GF-D8 (cell line): ENCODE results near the gene ELL2.
"Not testable (repeated sequence)": the region's sequence is repeated elsewhere in the genome, so short reads cannot be mapped to it uniquely, and the experiment has no call there.

Experiments used
- DNase-seq: peaks from one replicate; lab custom pipeline; 2025; lab: John Stamatoyannopoulos, UW

ELL2 gene

DNA sequence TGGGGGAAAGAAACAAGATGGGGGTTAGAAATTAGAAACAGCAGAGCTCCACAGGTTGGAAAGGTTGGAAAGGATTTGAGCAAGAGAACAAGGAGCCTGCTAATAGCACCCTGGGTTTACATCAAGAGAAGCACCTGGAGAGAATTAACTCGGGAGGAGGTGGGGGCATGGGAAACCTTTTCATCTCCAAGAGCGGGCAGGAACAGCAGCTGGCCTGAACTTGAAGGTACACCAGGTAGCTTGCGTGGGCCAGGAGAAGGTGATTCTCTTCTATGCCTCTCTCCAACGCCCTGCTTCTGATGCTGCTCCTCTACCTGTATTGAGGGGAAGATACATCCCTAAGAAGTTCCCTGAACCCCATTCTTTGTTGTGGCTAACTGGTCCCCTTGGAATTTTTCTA lies 102.0 kb downstream of the ELL2 start:
- no peak for DNase-seq

DNA sequence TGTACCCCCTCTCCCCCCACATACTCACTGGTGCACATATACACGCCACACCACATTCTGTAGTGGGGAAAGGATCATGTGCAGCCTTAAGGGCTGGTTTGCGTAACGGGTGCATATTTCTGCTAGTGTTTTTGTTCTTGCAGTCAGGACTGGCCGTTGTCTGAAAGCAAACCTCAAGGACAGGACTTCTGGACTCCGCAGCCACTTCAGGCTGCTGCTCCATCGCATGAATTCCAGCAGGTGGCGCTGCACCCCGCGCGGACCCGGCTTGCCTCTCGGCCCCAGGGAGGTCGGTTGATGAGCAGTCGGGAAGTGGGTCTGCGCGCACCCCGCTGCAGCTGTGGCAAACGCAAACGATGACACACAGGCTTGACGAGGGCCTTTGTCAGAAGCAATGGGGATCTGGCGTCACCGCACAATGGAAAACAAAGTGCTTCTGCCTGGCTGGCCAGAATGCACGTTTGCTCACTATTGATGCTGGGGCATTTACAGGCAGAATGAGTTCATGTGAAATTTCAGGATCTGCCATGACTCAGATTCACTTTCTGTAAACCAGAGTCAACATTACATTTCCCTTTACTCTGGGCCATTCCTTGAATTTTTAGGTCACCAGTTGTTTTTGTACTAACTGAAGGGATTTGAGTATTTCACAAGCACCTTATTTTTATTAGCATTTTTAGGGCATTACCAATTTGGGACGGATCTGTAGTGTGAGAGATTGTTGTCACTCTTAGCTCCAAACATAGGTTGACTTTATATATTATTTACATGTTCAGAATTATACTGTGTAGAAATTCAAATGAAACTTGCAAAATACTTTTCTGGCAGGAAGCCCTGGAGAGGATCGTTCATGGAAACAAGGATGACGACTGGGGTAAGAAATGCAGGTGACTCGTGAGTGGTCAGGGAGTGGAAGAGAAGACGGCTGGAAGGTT lies 102.7 kb downstream of the ELL2 start:
- no peak for DNase-seq

DNA sequence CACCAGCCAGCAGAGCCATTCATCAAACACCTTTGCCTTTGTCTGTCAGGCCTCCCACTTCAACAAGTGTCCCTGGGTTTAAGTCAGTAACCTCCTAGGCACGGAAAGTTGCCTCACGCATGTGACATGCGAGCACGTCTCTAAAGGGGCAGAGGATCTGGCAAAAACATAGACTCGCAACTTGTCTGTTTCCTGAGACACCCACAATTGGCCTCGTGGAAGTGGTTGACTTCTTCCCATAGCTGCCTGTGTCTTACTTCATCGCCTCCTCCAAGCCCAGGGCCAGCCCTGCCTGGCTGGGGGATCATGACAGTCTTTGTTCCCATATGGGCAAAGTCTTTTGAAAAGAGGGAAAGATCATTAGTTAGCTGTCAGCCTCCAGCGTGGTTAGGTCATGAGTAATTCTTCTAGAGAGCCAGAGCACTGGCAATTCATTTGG lies 103.6 kb downstream of the ELL2 start:
- DNase-seq, result no peak

DNA sequence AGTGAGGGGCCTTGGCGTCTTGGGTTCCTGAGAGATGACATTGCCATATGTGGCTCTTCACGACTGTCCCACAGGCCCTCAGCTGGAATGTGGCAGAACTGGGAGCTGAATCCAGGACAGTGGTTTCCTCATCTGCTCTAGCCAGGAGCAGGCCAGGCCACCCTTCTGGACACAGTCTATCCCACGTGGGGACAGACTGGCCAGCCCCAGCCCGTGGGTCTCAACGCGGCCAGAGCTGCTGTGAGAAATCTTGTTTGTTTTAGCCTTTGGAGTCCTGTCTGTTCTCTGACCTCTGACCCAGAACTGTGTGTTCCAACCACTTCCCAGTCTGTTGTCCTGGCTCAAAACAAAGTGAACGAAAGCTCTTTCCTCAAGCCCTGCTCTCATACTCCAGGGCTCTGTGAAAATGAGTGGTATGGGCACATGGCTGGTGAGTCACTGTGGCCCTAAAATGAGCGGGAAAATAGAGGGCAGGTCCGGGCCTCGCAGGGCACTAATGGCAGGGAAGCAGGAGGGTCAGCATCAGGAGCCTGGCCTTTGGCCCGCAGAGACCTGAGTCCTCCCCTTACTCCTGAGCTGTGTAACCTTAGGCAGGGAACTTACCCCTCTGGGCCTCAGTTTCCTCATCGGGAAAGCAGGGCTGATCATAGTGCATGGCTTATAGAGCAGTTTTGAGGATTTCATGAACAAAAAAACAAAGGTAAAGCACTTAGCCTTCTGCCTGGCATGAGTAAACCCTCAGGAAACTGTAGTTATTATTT lies 104.3 kb downstream of the ELL2 start:
- no peak for DNase-seq

DNA sequence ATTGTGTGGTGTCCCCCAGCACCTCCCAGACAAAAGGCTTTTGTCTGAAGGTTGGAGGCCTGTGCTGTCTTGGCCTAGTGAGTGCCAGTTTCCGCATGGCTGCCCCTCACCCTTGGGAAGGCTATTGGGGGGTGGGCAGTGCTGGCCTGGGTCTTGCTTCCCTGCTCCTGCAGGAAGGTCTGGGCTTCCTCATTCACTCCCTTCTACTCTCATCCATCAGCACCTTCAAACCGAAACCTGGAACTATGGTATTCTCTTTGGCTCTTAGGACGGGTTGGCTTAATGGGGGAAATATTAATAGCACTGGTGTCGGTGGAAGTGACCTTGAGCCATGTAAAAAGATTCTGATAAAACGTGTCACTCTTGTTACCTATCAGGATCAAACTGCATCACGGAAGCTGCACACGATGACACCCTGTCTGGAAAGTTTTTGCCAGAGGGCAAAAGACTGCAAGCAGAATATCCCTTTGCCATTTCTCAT lies 105.1 kb downstream of the ELL2 start:
- no peak for DNase-seq

DNA sequence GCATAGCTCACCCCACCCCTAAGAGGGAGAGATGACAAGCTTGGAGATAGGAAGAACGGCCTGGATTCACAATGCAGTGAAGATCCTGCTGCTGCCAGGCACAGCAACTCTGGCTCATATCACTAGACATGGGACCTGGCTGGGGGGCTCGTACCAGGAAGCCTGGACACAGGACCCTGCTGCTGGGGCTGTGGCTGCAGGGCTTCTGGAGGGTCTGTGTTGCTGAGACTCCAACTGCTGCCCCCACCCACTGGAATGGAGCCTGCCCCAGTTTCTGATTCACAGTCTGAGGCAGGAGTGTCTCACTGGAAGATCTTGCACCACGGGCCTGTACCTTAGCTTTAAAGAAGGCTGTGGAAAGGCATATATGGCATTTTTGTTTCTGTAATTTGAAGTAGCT lies 108.2 kb downstream of the ELL2 start:
- DNase-seq, result no peak

DNA sequence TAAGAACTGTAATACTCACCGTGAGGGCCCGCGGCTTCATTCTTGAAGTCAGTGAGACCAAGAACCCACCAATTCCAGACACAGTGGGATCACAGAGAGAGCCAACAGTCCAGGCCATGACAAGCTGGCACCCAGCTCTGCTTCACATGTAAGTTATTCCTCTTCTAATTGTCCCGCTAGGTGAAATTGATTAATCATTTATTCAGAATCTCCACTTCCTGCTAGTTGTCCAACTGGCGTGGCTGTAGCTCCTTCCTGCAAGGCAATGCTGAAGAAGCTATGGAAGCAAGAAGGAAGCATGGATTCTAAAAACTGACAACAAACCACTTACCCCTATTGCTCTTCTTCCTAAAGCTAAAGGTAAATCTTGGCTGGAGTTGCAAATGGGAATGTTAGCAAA lies 109.1 kb downstream of the ELL2 start:
- no peak for DNase-seq

DNA sequence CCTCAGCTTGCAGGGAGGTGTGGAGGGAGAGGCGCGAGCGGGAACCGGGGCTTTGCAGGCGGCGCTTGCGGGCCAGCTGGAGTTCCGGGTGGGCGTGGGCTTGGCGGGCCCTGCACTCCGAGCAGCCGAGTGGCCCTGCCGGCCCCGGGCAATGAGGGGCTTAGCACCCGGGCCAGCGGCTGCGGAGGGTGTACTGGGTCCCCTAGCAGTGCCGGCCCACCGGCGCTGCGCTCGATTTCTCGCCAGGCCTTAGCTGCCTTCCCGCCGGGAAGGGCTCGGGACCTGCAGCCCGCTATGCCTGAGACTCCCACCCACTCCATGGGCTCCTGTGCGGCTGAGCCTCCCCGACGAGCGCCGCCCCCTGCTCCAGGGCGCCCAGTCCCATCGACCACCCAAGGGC lies 110.5 kb downstream of the ELL2 start:
- DNase-seq, result not testable (repeated sequence)

DNA sequence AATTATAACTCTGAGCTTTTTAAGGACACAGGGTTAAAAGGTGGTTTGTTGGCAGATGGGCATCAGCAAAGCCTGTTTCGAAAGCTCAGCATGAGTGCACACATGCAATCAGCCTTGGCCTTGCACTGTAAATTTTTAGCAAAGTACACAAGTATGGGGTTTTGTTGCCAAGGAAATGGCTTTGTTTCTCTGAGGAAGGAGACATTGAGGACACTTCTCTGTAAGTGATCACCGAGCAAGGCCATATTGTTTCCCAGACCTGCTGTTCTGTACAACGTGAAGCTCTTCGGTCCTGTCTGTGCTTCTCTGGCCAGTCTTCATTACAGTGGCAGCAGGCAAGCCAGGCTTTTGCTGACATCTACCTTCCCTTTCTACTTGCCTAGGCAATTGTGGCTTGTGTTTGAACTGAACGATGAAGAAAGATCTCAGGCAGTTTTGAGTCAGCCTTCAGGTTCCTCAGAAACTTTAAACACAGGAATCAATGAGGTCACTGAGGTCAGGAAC lies 111.2 kb downstream of the ELL2 start:
- DNase-seq, result no peak

DNA sequence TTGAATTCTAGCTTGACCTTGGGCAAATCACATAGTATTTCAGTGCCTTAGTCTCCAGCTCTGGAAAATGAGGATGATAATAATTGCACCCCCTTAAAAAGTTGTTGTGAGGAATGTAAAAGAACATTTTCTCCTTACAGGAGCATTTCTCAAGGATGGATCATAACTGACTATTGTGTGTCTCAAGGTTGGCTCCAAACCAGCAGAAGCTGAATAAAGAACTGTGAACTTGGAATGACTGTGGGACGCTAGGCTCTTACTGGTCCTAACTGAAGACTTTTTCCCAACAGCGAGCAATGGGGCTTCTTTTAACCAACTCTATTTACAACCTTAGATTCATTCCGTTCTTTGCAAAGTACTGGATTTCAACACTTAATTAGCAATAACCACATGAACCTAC lies 113.0 kb downstream of the ELL2 start:
- DNase-seq, result no peak

DNA sequence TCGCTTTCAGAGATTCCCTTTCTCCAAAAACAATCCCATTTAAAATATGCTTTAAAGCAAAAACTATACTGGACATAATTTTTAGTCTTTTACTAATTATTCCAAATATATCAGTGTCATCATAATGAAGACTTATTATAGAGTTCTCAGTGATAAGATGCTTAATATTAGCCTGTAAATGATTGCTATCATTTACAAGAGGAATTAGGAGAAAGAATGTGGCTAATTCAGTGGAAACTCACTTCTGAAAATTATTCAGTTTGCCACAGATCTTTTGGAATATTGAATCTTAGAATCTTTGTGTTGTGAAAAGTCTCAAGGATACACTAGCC lies 114.4 kb downstream of the ELL2 start:
- DNase-seq, result no peak

DNA sequence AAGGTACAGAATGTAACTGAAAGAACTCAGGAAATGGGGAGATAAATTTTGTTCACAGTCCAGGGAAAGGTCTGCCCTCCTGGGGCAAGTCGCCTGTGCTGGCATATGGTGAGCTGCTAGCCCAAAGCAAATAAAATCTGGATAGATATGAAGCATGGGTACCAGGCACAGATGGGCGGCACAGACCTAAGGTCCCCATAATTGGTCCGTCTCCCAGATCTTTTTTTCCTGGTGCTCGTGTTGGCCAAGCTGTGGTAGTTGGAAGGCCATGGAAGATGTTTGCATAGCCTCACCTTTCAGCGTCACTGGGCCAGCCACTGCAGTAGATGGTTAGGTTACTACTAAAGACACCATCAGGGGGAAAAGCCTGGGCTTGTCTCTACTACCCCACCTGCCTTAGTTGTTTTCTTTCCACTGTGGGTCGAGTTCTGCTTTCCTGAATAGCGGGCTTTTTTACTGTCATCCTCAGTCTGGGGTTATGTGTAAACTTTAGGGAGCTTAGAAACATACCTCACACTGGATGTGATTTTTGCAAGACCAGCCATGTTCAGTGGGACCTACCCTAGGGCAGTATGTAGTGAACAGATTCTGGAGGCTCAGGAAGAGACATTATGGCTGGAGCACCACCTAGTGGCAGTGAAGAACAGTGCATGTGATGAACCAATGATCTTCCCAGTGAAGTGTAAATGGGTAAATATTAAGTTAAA lies 114.9 kb downstream of the ELL2 start:
- DNase-seq, result no peak

DNA sequence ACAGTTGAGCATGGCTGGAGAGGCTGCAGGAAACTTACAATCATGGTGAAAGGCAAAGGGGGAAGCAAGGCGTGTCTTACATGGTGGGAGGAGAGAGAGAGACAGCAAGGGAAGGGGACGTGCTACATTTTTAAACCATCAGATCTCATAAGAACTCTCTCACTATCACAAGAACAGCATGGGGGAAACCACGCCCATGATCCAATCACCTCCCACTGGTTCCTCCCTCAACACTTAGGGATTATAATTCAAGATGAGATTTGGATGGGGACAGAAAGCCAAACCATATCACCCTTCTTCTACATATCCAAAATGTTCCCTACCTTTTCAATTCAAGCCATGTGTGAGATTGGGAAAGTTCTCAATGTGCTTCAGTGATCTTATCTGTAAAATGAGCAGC lies 116.3 kb downstream of the ELL2 start:
- no peak for DNase-seq

DNA sequence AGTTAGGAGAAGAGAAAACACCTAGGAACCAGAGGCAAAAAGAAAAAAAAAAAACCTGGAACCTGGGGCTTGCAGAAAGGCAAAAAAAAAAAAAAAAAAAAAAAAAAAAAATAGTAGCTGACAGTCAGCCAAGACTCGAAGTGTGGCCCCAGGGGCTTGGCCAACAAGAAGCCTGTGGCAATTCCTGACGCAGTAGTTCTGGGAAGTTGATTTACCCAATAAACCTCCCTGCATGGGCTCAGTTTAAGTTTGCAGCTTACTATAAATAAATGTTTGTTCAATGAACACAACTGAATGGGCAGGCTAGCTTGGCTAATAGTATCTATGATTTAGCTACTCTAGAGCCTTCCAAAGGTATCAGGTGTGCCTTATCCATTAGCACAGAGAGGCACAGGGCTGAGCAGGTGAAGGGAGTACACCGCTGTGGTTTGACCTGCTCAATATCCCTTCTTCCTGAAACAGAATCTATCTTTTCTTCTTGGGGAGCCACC lies 117.9 kb downstream of the ELL2 start:
- DNase-seq, result peak; percentile 54

DNA sequence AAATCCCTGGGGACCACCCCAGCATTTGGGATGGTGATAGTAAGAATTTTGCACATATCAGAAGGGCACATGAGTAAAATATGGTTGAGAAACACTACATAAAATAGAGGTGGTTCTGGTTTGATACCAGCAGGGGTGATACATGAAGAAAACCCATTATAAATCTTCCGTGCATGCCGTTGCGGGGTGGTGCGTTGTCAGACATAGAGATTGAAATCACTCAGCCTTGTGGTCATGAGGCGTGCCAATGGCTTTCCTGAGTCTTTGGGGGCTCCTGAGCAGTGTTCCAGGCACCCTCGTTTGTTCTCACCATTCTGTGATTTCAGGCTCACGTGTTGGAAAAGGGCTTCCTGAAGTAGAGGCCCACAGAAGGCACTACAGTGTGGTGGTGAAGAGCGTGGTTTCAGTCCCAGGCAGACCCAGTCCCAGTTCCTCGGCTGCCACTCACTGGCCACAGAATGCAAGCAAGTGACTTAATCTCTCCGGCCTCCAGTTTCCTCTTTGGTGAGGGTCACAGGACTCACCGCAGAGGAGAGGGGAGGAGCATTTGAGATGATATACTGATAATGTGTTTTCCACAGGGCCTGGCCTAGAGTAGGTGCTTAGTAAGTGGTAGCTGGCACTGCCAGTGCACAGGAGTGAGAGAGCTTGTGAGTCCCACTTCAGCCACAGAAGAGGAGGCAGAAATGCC lies 118.7 kb downstream of the ELL2 start:
- peak; percentile 93 for DNase-seq

DNA sequence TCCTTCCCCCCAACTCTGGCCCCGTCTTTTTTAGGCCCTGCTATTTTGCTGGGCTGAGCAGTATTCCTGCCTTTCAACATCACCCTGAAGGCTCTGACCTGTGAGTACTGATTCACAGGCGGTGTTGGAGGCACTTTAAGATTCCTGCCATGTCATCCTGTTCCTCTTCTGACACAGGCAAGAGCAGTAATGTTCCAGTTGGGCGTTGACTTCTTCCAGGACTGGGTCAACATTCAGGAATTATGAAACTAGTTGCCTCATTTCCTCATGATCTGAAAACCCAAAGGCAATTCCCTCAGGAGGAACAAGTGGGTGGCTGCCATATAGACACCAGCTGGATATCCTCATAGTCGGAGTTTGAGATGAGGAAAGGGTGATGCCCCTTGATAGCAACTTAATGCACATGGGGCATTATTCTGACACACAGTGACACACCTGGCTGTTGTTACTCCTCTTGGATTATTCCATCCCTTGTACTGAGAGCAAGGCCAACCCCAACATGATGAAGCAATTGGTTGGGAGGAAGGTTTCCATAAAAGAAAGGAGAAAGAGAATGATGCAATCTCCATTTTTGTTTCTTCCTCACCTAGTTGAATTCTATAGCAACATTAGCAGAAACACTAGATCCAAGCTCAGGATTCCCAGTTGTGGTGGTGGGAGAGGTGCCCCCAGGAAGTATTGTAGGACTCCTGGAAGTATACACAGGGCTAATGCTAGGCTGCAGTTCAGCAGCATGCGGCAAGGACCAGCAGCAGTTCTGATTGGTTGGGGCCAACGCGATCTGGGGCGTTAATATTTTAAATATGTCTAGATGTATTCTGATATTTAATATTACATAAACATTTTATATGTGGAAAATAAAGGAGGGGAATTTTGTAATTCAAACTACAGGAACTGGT lies 119.5 kb downstream of the ELL2 start:
- DNase-seq, result no peak

DNA sequence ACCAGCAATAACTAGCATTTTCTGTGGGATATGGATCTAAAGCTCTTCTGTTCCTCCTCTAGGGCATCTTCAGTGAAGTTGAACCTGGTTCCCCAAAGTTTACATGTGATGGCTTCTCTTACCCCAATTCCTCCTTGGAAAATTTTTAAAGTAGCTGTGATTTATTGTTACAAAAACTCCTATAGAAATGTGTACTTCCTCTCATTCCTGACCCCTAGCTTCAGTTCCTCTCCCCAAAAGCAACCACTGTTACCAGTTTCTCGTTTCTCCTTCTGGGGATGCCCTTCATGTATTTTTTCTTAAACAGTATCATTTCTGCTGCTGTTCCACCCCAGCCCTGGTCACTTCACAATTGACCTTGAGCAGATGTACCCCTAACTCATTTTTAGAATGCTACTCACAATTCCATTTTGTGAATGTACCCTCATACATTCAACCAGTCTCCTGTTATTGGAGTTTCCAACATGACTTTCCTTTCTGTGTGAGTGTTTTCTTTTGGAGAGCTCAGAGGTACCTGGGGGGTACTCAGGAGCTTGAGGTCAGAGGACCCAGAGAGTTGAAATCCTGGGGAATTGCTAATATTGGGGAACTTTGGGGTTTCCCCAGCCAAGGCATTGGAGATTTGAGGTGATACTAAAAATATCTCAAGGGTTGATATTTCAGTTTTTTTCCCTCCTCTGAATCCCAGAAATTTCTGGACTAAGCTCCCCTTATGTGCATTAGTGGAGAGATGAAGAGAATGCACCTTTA lies 120.5 kb downstream of the ELL2 start:
- DNase-seq, result no peak

DNA sequence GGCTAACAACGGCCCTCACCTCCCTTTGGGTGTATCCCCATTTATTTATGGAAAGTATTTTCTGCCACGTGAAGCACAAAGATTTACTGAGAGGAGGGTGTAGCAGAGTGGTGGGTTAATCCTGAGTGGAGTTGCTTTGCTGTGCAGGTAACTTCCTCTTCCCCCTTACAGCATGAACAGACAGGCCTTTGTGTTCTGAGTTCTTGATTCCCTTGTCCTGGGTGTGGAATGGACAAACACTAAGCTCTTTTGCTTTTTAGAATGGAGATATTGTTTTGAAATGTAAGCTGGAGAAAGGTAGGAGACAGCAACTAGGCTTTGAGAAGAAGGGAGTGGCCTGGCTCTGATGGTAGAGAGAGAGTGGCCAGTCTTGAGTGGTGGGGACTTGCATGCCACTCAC lies 122.0 kb downstream of the ELL2 start:
- DNase-seq, result no peak

DNA sequence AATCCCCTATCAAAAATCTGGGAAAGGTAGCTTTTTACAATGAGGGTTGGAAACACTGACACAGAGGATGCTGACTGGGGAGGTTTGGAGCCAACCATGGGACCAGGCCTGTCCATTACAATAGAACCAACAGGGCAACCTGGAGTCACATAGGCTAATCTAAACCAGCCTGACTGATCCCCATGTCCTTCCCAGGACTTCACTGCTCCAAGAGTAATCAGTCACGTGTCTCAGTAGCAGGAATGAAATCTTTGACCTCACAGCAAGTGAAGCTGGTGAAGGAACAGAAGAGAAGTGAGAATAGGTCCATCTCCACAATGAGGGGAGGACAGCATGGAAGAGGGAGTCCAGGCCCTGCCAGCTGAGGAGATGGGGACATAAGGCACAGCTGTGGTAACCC lies 123.1 kb downstream of the ELL2 start:
- DNase-seq, result no peak

DNA sequence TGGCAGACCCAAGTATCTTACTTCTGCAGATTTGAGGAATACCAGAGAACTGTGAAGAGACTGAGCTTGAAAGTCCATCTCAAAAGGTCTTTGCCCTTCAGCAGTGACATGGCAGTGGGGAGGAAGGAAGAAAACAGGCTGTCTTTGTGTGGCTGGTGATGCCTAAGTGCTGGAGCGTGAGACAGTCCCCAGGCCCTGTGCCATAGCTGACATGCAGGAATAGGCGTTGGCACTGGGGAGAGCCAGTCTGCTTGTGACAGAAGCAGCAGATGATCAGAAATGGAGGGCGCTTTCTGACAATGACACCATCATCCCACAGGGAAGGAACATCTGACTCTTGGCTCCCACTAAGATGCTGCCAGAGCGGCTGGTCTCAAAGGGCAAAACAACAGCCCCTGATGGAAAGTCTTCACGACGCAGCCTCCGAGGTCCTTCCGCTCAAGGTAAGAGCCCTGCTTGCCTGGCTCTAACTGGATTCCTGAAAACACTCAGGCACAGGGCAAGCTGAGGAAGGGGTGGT lies 123.6 kb downstream of the ELL2 start:
- no peak for DNase-seq
